GM18502 (cell line): ENCODE data around the gene LRRC46.

Experiments
- ATAC-seq: cut with Tn5 transposase; IDR thresholded peaks from one replicate; pipeline ENCODE4 v1.9.1; 2021; ENCODE audit warnings: mild to moderate bottlenecking; ENCODE audit not compliant: unreplicated experiment, poor library complexity

LRRC46 gene

GRCh38 chr17:47822785-47823184 lies 8.7 kb upstream of the LRRC46 start:
- no peak for ATAC-seq

GRCh38 chr17:47823519-47823918 lies 8.0 kb upstream of the LRRC46 start:
- no peak for ATAC-seq

- ATAC-seq: no peak
Observed at GRCh38 chr17:47829870-47830269, 1.6 kb upstream of the LRRC46 start.

GRCh38 chr17:47830396-47831002 lies 971 bp upstream of the LRRC46 start:
- no peak for ATAC-seq

GRCh38 chr17:47831934-47832327 lies 461 bp downstream of the LRRC46 start:
- ATAC-seq: no peak

- no peak for ATAC-seq
Observed at GRCh38 chr17:47834756-47835155, 3.3 kb downstream of the LRRC46 start.

GRCh38 chr17:47836601-47837000 lies 5.1 kb downstream of the LRRC46 start:
- ATAC-seq: no peak

- ATAC-seq: no peak
Observed at GRCh38 chr17:47837401-47838039, 6.0 kb downstream of the LRRC46 start.

GRCh38 chr17:47838636-47839035 lies 7.2 kb downstream of the LRRC46 start:
- no peak for ATAC-seq

- ATAC-seq: no peak
Observed at GRCh38 chr17:47839071-47839470, 7.6 kb downstream of the LRRC46 start.

- no peak for ATAC-seq
Observed at GRCh38 chr17:47840001-47840741, 8.7 kb downstream of the LRRC46 start.

- peak; percentile 84 for ATAC-seq
Observed at GRCh38 chr17:47840742-47841487, 9.4 kb downstream of the LRRC46 start, which contains the start of gene SCRN2. Gene SCRN2, minus strand, starts transcription at chr17:47841273. Its CDS starts 430 bp downstream, at chr17:47840843.

- no peak for ATAC-seq
Observed at GRCh38 chr17:47841488-47842291, 10.2 kb downstream of the LRRC46 start.

- ATAC-seq: no peak
Observed at GRCh38 chr17:47843391-47843730, 11.9 kb downstream of the LRRC46 start.

- ATAC-seq: no peak
Observed at GRCh38 chr17:47844227-47844626, 12.8 kb downstream of the LRRC46 start.

GRCh38 chr17:47844814-47845715 lies 13.6 kb downstream of the LRRC46 start:
- no peak for ATAC-seq

- no peak for ATAC-seq
Observed at GRCh38 chr17:47845716-47846075, 14.2 kb downstream of the LRRC46 start.

GRCh38 chr17:47846716-47847340 lies 15.4 kb downstream of the LRRC46 start:
- ATAC-seq: no peak
